H1 (cell line): ENCODE results near the gene ARHGAP32. TPM values are rescaled to one million over a fixed set of nuclear protein-coding genes. Genes with fewer than 3 reads are reported as not detected.

Experiments used
- ASH2L ChIP-seq: fragments of 200-600, 300-600 bp; sonication (generic); IDR thresholded peaks from one replicate; pipeline ENCODE4 v1.7.1; 2017; ENCODE audit warnings: low read length
- CHD1 ChIP-seq: IDR thresholded peaks from 2 replicates; pipeline ENCODE4 v1.6.1; 2012; ENCODE audit warnings: low read depth, low read length, improper control_type of control experiment
- CHD2 ChIP-seq: IDR thresholded peaks from 2 replicates; pipeline ENCODE4 v1.6.1; 2012; ENCODE audit warnings: low read length, improper control_type of control experiment
- EGR1 ChIP-seq: IDR thresholded peaks from 2 replicates; pipeline ENCODE4 v1.6.1; 2011; ENCODE audit warnings: low read depth, low read length, borderline replicate concordance
- GABPA ChIP-seq: IDR thresholded peaks from 2 replicates; pipeline ENCODE4 v1.6.1; 2011; ENCODE audit warnings: mild to moderate bottlenecking, low read length, moderate library complexity, borderline replicate concordance; ENCODE audit not compliant: insufficient read depth
- POLR2AphosphoS5 ChIP-seq: IDR thresholded peaks from 2 replicates; pipeline ENCODE4 v1.6.1; 2011; ENCODE audit warnings: low read depth, low read length
- SIRT6 ChIP-seq: IDR thresholded peaks from one replicate; pipeline ENCODE4 v1.7.1; 2012; ENCODE audit warnings: low read length, inconsistent platforms
- SIX5 ChIP-seq: IDR thresholded peaks from 2 replicates; pipeline ENCODE4 v1.6.1; 2011; ENCODE audit warnings: mild to moderate bottlenecking, low read depth, low read length
- SP2 ChIP-seq: IDR thresholded peaks from 2 replicates; pipeline ENCODE4 v1.6.1; 2012; ENCODE audit warnings: mild to moderate bottlenecking, low read length, inconsistent platforms
- SP4 ChIP-seq: IDR thresholded peaks from 2 replicates; pipeline ENCODE4 v1.6.1; 2012; ENCODE audit warnings: low read length, inconsistent platforms
- TAF7 ChIP-seq: optimal IDR thresholded peaks from 2 replicates; pipeline ENCODE3; 2011; ENCODE audit warnings: low read depth, mild to moderate bottlenecking, inconsistent platforms, low read length, moderate library complexity, borderline replicate concordance
- polyA plus RNA-seq, 7 experiments: library from polyadenylated mRNA; depleted of rRNA in 3 of 7; stranded (reverse) in 5 of 7; unstranded in 2 of 7; fragments of >200 nt in 5 of 7; fragments of 200-250 nt in 2 of 7; gene quantifications; 1 replicate in 5 of 7; 2 replicates in 1 of 7; 4 replicates in 1 of 7; pipeline versions ENCODE4 v1.2.1 to v1.2.3, GENCODE V29; 2011 to 2013; ENCODE audit warnings: missing spikeins in 2 of 7, mixed read lengths in 2 of 7
- total RNA-seq: library from RNA; stranded (reverse); fragmentation: NEBNext Ultra II Directional; extraction: Animal tissue kit (Norgen Biotek cat#: 25700); gene quantifications from 2 replicates; pipeline ENCODE4 v1.2.1, GENCODE V29; 2021
- TF ChIP-seq, protein P1 (sequence below): fragments of 300-600 bp; sonication (generic); IDR thresholded peaks from 2 replicates; pipeline ENCODE4 v1.7.1; 2012; ENCODE audit warnings: low read length, moderate library complexity, mild to moderate bottlenecking, inconsistent platforms; ENCODE audit not compliant: insufficient replicate concordance
- TF ChIP-seq, protein P2 (sequence below): IDR thresholded peaks from 2 replicates; pipeline ENCODE4 v1.6.1; 2011; ENCODE audit warnings: low read depth, mild to moderate bottlenecking, low read length; ENCODE audit not compliant: insufficient read depth

Gene ARHGAP32
- total and polyA plus RNA-seq, 2 of the 8 experiments (the other 6 are each of a cell fraction or from before 2014, with no cell fraction given): 13.7 to 30.0 TPM

DNA sequence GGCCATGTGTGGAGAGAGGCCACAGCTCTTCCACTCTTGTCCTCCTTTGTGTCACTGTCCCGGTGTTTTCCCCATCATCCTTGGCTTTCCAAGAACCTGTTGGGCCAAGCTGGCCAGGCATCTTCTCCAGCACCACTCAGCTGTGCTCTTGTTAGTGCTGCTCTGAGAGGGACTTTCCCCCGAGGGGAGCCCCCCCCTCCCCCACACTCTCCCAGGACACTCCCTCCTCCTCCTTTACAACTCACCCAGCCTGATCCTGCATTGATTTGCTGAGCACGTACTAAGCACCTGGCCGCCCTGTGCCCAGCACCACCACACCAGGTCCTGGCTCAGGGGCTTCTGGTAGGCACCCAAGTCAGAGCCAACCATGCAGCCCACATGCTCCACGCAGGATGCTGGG, 262.7 kb downstream of the ARHGAP32 start (continued):
- TF ChIP-seq, protein P1, sequence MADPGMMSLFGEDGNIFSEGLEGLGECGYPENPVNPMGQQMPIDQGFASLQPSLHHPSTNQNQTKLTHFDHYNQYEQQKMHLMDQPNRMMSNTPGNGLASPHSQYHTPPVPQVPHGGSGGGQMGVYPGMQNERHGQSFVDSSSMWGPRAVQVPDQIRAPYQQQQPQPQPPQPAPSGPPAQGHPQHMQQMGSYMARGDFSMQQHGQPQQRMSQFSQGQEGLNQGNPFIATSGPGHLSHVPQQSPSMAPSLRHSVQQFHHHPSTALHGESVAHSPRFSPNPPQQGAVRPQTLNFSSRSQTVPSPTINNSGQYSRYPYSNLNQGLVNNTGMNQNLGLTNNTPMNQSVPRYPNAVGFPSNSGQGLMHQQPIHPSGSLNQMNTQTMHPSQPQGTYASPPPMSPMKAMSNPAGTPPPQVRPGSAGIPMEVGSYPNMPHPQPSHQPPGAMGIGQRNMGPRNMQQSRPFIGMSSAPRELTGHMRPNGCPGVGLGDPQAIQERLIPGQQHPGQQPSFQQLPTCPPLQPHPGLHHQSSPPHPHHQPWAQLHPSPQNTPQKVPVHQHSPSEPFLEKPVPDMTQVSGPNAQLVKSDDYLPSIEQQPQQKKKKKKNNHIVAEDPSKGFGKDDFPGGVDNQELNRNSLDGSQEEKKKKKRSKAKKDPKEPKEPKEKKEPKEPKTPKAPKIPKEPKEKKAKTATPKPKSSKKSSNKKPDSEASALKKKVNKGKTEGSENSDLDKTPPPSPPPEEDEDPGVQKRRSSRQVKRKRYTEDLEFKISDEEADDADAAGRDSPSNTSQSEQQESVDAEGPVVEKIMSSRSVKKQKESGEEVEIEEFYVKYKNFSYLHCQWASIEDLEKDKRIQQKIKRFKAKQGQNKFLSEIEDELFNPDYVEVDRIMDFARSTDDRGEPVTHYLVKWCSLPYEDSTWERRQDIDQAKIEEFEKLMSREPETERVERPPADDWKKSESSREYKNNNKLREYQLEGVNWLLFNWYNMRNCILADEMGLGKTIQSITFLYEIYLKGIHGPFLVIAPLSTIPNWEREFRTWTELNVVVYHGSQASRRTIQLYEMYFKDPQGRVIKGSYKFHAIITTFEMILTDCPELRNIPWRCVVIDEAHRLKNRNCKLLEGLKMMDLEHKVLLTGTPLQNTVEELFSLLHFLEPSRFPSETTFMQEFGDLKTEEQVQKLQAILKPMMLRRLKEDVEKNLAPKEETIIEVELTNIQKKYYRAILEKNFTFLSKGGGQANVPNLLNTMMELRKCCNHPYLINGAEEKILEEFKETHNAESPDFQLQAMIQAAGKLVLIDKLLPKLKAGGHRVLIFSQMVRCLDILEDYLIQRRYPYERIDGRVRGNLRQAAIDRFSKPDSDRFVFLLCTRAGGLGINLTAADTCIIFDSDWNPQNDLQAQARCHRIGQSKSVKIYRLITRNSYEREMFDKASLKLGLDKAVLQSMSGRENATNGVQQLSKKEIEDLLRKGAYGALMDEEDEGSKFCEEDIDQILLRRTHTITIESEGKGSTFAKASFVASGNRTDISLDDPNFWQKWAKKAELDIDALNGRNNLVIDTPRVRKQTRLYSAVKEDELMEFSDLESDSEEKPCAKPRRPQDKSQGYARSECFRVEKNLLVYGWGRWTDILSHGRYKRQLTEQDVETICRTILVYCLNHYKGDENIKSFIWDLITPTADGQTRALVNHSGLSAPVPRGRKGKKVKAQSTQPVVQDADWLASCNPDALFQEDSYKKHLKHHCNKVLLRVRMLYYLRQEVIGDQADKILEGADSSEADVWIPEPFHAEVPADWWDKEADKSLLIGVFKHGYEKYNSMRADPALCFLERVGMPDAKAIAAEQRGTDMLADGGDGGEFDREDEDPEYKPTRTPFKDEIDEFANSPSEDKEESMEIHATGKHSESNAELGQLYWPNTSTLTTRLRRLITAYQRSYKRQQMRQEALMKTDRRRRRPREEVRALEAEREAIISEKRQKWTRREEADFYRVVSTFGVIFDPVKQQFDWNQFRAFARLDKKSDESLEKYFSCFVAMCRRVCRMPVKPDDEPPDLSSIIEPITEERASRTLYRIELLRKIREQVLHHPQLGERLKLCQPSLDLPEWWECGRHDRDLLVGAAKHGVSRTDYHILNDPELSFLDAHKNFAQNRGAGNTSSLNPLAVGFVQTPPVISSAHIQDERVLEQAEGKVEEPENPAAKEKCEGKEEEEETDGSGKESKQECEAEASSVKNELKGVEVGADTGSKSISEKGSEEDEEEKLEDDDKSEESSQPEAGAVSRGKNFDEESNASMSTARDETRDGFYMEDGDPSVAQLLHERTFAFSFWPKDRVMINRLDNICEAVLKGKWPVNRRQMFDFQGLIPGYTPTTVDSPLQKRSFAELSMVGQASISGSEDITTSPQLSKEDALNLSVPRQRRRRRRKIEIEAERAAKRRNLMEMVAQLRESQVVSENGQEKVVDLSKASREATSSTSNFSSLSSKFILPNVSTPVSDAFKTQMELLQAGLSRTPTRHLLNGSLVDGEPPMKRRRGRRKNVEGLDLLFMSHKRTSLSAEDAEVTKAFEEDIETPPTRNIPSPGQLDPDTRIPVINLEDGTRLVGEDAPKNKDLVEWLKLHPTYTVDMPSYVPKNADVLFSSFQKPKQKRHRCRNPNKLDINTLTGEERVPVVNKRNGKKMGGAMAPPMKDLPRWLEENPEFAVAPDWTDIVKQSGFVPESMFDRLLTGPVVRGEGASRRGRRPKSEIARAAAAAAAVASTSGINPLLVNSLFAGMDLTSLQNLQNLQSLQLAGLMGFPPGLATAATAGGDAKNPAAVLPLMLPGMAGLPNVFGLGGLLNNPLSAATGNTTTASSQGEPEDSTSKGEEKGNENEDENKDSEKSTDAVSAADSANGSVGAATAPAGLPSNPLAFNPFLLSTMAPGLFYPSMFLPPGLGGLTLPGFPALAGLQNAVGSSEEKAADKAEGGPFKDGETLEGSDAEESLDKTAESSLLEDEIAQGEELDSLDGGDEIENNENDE: no peak
- TF ChIP-seq SP2 (no peak), SIRT6 (no peak), TAF7 (no peak), POLR2AphosphoS5 (no peak; the same call in 1 of the 2 replicates), CHD2 (no peak), EGR1 (no peak; the same call in 1 of the 2 replicates), SIX5 (no peak), CHD1 (no peak), SP4 (no peak), GABPA (no peak), ASH2L (peak; percentile 62)
- TF ChIP-seq, protein P2, sequence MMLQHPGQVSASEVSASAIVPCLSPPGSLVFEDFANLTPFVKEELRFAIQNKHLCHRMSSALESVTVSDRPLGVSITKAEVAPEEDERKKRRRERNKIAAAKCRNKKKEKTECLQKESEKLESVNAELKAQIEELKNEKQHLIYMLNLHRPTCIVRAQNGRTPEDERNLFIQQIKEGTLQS: no peak
